GM18520 (cell line): Measurements from ENCODE around the gene GUCY2D.

ENCODE experiments used
- ATAC-seq: cut with Tn5 transposase; IDR thresholded peaks from one replicate; pipeline ENCODE4 v1.9.1; 2021; ENCODE audit not compliant: unreplicated experiment

Gene GUCY2D

DNA sequence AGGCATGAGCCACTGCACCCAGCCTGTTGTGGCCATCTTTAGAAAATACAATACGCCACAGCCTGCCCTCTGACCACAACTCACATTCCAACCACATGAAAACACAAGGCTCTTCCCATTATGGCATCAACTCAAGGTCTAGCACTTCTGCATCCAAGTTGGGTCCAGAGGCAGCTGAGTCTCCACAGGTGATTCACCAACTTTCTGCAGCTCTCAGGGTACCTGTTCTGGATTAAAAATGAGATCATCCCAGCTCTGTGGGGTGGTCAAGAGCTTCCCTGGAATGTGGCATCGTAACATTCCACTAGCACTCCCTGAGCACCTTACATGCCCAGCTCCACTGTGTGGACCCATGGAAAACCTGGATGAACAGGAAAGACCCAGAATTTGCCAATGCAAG is 9.9 kb upstream of the GUCY2D start:
- no peak for ATAC-seq

DNA sequence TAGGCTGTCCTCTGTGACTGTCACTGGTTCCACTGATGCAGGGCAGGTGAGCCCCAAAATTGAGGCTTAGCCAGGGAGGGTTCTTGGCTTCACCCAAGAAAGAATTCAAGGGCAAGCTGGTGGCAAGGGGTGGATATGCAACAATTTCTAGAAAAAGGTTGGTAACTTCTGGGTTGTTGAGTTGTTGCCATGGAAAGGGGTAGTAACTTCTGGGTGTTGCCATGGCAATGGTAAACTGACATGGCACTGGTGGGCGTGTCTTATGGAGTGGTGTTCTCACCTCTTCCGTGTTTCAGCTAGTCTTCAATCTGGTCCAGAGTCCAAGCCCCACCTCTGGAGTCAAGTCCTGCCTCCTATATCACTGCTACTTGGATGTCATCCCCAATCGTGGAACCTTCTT is 9.5 kb upstream of the GUCY2D start:
- no peak for ATAC-seq

DNA sequence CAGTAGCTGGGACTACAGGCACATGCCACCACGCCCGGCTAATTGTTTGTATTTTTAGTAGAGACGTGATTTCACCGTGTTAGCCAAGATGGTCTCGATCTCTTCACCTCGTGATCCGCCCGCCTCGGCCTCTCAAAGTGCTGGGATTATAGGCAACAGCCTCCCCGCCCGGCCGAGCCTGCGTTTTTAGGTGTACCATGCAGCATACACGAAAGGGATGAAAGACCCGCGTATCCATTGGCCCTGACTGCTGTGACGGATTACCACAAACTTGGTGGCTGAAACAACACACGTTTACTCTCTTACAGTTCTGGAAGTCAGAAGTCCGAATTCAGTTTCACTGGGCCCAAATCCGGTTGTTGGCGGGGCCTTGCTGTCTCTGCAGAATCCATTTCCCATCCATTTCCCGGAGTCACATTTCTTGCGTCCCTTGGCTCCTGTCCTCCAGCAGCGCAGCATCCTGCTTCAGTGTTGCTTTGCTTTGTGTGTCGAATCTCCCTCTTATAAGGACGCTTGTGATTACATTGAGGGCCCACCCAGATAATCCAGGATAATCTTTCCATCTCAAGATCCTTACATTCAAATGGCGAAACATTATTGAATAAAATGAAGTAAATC is 8.3 kb upstream of the GUCY2D start:
- ATAC-seq = no peak

DNA sequence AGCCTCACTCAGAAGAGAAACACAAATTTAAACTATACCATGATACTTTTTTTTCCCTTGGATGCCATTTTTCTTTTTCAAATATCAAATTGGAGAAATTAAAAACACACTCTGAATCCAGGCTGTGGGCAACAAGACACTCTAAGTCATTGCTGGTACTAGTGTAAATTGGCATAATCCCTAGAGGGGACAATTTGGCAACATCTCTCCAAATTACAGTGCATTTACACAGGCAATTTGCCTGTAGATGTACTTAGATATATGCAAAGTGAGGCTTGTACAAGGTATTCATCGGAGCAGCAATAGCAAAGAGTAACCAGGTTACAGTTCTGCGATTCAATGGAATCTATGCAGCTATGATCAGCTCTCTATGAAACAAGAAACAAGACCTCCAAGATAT is 6.7 kb upstream of the GUCY2D start:
- no peak for ATAC-seq

DNA sequence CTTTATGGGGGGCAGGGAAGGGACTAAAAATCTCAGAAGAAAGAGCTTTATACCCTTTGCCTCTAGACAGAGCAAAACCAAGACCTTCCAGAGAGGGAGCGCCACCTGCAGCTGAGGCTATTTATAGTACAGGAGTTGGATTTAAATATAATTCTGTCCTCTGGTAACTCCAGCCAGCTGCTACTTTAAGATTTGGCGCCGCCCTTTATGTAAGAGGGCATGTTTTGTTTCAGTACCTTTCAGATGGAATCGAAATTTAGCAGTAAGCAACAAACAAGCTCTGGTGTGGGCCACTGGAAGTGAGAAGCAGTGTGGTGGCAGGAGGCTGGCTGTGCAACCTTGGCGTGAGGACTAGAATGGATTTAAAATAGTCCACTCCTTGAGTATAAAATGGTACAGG is 5.2 kb upstream of the GUCY2D start:
- ATAC-seq = no peak

DNA sequence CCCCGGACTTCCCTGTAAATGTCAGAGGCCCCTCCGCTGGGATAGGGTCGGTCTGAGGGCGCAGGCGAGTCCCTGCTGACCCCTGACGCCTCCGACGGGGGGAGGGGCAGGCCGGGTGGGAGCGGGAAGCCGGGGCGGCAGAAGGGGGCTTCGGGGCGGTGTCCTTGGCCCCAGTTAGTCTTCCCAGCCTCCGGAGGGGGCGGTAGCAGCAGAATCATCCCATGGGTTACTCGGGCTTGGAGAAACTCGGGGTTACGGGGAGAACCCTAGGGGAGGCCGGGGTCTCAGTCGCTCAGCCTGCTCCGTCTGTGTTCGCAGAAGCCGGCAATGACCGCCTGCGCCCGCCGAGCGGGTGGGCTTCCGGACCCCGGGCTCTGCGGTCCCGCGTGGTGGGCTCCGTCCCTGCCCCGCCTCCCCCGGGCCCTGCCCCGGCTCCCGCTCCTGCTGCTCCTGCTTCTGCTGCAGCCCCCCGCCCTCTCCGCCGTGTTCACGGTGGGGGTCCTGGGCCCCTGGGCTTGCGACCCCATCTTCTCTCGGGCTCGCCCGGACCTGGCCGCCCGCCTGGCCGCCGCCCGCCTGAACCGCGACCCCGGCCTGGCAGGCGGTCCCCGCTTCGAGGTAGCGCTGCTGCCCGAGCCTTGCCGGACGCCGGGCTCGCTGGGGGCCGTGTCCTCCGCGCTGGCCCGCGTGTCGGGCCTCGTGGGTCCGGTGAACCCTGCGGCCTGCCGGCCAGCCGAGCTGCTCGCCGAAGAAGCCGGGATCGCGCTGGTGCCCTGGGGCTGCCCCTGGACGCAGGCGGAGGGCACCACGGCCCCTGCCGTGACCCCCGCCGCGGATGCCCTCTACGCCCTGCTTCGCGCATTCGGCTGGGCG is 542 bp downstream of the GUCY2D start:
- ATAC-seq = no peak

DNA sequence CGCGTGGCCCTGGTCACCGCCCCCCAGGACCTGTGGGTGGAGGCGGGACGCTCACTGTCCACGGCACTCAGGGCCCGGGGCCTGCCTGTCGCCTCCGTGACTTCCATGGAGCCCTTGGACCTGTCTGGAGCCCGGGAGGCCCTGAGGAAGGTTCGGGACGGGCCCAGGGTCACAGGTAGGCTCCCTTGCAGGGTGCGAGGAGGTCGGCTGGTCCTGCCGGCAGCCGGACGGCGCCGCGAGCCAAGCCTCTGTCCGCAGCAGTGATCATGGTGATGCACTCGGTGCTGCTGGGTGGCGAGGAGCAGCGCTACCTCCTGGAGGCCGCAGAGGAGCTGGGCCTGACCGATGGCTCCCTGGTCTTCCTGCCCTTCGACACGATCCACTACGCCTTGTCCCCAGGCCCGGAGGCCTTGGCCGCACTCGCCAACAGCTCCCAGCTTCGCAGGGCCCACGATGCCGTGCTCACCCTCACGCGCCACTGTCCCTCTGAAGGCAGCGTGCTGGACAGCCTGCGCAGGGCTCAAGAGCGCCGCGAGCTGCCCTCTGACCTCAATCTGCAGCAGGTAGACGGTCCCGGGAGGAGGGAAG is 1.3 kb downstream of the GUCY2D start:
- ATAC-seq = no peak

DNA sequence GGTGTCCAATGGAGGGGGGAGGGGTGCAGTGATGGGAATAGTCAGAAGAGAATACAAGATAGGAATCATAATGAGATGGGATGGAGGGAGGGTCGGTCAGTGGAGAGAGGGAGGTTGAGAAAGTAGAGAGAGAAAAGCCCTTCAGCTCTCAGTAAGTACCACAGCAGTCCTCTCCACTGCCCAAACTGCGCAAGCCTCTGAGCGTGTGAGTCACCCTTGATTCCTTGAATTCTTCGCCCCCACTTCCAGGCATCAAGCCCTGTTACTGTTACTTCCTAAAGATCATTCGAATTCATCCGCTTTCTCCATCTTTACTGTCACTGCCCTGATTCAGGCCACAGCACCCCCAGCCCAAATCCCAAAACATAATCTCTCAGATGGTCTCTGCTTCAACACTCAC is 2.5 kb downstream of the GUCY2D start:
- ATAC-seq = no peak

DNA sequence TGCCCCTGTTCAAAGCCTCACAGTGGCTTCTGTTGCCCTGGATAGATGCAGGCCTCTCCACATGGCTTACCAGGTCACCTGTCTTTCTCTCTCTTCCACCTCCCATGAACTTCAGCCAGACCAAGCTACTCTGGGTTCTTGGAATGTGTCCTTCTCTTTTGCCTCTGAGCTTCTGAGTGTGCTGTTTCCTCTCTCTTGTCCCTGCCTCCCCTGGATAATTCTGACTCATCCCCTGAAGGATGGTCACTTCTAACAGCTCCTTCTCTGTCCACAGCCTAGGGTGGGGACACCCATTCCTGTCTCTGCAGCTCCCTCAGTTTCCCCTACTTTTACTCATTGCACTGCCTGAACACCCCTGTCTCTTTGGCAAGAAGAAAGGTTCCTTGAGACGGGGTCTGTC is 2.9 kb downstream of the GUCY2D start:
- no peak for ATAC-seq

DNA sequence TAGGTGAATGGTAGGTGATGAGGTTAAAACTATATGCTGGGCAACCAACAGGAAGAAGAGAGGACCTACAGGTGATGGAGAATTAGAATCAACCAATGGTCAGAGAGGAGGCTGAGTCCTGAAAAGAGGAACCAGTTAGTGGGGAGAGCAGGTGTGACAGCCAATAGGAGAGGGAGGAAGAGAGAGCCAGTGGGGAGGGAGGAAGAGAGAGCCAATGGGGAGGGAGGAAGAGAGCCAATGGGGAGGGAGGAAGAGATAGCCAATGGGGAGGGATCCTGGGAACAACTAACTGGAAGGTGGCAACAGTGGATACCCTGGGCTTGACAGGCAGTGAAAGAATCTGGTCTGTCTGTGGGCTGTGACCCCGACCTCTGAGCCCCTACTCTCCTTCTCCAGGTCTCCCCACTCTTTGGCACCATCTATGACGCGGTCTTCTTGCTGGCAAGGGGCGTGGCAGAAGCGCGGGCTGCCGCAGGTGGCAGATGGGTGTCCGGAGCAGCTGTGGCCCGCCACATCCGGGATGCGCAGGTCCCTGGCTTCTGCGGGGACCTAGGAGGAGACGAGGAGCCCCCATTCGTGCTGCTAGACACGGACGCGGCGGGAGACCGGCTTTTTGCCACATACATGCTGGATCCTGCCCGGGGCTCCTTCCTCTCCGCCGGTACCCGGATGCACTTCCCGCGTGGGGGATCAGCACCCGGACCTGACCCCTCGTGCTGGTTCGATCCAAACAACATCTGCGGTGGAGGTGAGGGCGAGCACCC is 3.7 kb downstream of the GUCY2D start:
- no peak for ATAC-seq

DNA sequence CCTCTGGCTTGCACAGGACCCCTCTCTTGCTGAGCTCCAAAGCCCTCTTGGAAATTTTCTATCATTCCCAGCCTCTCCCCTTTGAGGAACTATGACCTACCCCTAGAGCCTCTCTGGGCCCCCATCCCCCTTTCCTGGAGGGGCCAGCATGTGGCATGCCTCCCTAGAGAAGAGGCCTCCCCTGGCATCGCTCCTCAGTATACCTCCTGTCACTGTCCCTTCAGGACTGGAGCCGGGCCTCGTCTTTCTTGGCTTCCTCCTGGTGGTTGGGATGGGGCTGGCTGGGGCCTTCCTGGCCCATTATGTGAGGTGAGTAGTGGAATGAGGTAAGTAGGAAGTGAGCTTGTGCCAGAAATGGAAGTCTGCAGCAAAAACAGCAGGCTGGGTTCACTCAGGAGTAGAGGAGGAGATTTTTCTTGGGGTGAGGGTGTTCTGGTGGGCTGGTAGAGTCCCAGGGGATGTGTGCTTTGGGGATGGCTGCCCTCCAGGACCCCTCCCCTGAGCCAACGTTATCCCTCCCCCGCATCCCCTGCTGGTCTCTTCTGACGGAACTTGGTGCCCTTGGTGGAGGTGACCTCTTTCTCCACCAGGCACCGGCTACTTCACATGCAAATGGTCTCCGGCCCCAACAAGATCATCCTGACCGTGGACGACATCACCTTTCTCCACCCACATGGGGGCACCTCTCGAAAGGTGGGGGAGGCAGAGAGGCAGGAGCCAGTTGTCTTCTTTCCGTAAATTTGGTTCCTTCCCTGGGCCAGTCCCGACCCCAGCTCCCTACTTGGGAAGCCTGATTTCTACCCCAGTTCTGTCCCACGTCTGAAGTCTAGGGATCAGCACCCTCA is 4.6 kb downstream of the GUCY2D start:
- no peak for ATAC-seq

DNA sequence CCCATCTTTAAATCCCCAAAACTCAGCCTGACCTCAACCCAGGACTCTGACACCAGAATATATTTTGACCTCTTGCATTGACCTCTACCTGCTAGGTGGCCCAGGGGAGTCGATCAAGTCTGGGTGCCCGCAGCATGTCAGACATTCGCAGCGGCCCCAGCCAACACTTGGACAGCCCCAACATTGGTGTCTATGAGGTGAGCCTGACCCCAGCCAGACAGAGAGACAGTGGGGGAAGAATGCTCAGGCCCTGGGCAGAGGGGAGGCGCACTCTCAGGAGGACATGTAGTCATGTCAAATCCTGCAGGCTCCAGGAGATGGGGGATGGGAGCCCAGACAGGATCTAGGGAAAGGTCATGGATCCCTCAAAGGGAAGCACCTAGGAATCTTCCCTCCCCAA is 5.4 kb downstream of the GUCY2D start:
- ATAC-seq = no peak

DNA sequence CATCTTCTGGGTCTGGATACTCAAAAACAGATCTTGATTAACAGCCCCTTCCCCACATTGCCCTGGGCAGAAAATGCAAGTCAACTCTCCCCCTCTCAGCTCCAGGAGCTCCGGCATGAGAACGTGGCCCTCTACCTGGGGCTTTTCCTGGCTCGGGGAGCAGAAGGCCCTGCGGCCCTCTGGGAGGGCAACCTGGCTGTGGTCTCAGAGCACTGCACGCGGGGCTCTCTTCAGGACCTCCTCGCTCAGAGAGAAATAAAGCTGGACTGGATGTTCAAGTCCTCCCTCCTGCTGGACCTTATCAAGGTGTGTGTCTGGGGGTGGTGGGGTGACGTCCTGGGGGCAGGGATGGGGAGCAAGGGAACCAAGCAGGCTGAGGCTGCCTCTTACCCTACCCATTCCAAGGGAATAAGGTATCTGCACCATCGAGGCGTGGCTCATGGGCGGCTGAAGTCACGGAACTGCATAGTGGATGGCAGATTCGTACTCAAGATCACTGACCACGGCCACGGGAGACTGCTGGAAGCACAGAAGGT is 9.7 kb downstream of the GUCY2D start:
- ATAC-seq = no peak

DNA sequence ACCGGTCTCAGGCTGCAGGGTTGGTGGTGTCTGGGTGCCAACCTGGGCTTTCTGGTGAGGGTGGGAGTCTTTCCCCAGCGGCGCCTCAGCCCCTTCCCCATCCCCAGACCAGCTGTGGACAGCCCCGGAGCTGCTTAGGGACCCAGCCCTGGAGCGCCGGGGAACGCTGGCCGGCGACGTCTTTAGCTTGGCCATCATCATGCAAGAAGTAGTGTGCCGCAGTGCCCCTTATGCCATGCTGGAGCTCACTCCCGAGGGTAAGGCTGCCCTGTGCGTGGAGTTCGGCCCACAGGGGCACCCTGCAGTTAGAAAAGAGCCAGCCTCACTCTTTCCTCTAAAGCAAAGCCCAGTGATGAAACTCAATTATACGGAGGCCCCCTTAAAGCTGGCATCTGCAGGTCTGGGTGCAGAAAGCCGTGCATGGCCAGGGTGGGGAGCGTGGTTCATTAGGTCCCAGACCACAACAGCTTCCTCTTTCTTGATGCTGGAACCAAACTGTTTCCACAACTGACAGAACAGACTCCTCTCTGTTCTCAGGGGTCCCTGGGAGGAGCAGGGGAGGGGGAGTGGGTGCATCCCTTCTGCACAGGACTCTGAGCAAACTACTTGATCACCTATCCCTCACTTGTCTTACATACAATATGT is 10.7 kb downstream of the GUCY2D start:
- no peak for ATAC-seq

DNA sequence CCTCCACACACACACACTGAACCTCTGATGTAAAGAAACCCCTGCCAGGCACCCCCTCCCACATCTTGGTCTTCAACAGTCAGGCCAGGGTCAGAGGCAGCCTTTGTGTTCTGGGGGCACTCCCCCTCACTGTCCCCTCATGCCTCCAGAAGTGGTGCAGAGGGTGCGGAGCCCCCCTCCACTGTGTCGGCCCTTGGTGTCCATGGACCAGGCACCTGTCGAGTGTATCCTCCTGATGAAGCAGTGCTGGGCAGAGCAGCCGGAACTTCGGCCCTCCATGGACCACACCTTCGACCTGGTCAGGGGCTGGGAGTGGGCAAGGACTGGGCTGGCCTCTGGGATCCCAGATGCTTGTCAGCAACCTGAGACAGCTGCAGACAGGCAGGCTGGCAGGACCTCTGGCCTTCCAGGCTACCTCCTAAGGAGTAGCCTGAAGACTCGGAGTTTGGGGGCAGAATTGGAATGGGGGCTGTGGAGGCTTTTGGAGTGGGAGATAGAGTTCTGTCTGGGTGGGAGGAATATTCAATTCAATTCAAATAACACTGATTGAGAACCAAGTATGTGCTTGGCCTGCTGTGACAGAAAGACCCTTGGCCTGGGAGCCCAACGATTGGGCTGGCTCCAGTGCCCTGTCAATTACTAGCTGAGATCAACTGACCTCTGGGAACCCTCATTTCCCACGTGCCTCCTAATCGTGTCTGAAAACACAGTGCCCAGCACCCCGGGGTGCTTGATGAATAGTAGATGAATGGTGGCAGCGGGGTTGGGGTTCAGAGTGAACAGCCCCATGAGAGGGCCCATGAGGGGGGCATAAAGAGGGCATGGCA is 11.5 kb downstream of the GUCY2D start:
- no peak for ATAC-seq

DNA sequence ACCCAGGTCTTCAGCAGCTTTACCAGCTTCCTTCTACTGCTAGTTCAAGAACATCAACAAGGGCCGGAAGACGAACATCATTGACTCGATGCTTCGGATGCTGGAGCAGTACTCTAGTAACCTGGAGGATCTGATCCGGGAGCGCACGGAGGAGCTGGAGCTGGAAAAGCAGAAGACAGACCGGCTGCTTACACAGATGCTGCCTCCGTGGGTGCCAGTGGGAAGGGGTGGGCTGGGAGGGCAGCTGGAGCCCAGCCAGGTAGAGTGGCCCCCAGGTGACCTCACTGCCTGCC is 12.1 kb downstream of the GUCY2D start:
- no peak for ATAC-seq

DNA sequence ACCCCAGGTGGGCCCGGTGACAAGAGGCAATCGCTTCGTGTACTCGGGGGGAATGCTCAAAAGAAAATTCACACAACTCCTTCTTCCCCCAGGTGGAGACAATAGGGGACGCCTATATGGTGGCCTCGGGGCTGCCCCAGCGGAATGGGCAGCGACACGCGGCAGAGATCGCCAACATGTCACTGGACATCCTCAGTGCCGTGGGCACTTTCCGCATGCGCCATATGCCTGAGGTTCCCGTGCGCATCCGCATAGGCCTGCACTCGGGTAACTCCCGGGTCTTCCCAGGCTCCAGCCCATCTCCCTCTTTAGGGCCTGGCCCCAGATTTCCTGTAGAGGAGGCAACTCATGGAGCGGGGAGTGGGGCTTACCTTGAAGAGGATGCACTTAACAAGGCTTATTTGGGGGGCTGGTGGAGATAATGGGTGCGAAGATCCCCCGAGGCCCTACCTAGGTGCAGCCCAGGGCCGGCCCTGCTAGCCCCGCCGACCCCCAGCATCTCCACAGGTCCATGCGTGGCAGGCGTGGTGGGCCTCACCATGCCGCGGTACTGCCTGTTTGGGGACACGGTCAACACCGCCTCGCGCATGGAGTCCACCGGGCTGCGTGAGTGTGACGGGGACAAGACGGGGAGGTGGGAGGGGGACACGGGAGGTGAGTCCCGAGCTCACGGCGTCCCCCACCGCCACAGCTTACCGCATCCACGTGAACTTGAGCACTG is 13.0 kb downstream of the GUCY2D start:
- no peak for ATAC-seq

DNA sequence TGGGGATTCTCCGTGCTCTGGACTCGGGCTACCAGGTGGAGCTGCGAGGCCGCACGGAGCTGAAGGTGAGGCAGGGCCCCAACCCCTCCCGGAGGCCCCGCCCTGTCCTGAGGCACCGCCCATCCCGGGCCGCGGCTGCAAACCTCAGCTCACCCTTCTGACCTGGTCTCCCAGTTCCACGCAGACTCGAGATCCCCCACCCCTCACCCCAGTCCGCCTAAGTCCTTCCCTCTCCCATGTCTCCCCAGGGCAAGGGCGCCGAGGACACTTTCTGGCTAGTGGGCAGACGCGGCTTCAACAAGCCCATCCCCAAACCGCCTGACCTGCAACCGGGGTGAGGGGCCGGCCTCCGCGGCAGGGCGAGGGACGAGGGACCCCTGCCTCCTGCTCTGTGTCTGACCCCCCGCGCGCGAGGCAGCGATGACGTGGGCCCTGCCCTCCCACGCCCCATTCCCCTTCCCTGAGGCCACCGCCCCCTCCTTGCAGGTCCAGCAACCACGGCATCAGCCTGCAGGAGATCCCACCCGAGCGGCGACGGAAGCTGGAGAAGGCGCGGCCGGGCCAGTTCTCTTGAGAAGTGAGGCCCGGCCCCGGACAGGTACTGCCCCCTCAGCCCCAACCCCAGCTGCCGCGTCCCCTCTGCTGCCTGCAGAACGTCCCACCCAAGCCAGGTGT is 13.7 kb downstream of the GUCY2D start:
- ATAC-seq = no peak
